GM18507 (cell line): ENCODE data around the gene ITPR2.
A peak's percentile ranks its signal among the peaks of the same experiment; 100 is the strongest.
"Not testable (repeated sequence)": the region's sequence is repeated elsewhere in the genome, so short reads cannot be mapped to it uniquely, and the experiment has no call there.

Experiments
- DNase-seq: peaks from one replicate; pipeline ENCODE4 v3.0.0; 2011; ENCODE audit warnings: low read depth; ENCODE audit not compliant: insufficient read length; ENCODE audit errors: extremely low spot score
- FAIRE-seq: peaks from 2 replicates; lab custom pipeline; 2011; peaks lifted over from hg19 to GRCh38; lab: Jason Lieb, UNC

Gene ITPR2

GRCh38 chr12:26744042-26744626 lies 88.9 kb downstream of the ITPR2 start:
- no peak for DNase-seq
- FAIRE-seq = no peak

DNA sequence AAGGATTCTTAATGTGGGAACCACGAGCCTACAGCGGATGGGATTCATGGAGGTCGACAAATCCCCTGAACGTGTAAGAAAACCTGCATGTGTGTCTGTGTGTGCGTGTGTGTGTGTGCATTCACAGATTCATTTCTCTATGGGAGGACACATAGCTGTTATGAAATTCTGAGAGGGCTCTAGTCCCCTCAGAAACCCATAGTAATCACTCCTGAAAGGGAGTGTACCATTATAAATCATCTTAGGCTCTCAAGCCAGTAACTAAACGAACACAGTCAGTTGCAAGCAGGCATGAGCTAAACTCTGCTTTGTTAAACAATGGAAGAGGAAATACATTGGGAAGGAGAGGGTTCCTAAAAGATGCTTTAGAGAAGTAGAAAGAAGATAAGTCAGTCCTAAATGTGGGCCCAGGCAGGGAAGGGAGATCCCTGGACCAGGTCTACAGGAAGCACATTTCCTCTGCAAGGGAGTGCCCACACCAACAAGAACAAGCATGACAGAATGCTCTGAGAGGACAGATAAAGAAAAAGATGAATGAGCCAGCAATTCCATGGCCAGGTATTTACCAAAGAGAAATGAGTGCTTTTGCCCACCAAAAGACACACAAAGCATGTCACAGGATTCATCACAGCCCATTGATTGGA lies 91.3 kb downstream of the ITPR2 start:
- no peak for FAIRE-seq
- DNase-seq = no peak

DNA sequence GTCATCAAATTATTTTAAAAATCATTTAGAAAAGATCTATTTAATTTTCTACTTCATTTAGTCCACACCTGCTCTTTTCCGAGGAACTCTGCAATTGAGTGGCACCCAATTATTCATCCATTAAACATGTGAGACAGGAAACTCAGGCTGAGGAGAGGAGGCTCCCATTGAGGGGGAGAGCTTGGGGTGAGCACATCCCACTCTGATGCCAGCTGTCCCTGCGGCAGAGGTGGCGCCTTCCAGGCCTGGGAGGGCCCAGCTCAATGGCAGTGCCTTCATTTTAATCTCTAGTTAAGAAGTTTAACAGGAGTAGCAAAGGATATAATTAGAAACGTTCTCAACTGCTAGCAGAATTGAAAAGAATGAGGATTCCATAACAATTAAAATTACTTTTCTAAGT lies 92.0 kb downstream of the ITPR2 start:
- FAIRE-seq (no peak), DNase-seq (no peak)

- no peak for DNase-seq
- no peak for FAIRE-seq
These were observed 92.6 kb downstream of the ITPR2 start for GRCh38 chr12:26740348-26740747.

DNA sequence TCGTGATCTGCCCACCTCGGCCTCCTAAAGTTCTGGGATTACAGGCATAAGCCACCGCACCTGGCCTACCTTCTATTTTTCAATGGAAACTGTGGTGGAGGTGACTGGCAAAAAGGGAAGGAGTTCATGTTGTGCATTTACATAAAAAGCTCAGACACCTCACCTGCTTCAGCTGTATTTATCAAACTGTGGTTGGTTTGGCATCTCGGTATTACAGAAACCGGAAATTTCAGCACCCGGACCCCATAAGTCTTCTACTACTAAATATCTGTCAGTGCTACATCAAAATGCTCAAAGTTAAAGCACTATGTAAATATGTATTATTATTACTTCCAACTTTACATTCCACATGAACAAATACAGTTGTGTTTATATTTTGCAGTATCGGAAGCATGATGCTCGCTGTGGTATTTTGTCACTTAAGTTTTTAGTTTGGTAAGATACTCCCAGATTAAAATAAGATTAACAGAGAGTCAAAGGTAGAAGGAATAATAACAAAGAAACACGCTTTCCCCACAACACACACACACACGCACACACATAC lies 95.4 kb downstream of the ITPR2 start:
- DNase-seq (no peak), FAIRE-seq (no peak)

GRCh38 chr12:26736563-26737486 lies 96.2 kb downstream of the ITPR2 start:
- FAIRE-seq (no peak), DNase-seq (no peak)

- no peak for DNase-seq
- FAIRE-seq = no peak
These were observed 97.8 kb downstream of the ITPR2 start for GRCh38 chr12:26735249-26735639.

DNA sequence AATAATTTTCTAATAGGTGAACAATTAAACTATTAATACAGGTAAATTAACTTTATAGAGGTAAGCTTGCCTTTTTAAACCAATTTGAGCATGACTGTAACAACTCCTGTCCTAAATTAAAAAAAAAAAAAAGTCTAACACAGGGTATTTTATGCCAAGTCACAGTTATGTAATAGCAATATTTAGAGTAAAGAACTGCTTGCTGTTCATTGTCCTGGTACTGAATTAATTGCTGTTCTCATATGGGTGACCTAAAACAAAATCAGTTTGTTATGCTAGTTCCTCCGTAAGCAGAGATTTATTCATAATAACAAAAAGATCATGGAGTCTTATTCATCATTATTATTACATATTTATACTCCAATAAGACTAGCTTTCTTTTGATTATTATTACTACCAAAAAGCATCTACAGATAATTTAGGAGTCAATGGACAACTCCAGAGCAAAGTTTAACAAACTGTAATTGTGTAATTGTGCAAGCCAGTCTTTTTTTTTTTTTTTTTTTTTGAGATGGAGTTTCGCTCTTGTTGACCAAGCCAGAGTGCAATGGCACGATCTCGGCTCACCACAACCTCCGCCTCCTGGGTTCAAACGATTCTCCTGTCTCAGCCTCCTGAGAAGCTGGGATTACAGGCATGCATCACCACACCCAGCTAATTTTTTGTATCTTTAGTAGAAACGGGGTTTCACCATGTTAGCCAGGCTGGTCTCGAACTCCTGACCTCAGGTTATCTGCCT lies 98.3 kb downstream of the ITPR2 start:
- DNase-seq (no peak), FAIRE-seq (no peak)

GRCh38 chr12:26732005-26732908 lies 100.7 kb downstream of the ITPR2 start:
- DNase-seq (no peak), FAIRE-seq (peak; percentile 92)

- no peak for DNase-seq
- FAIRE-seq = peak; percentile 68
These were observed 102.3 kb downstream of the ITPR2 start for GRCh38 chr12:26730481-26731350.

GRCh38 chr12:26729137-26729671 lies 103.8 kb downstream of the ITPR2 start:
- FAIRE-seq = peak; percentile 88
- not testable (repeated sequence) for DNase-seq

DNA sequence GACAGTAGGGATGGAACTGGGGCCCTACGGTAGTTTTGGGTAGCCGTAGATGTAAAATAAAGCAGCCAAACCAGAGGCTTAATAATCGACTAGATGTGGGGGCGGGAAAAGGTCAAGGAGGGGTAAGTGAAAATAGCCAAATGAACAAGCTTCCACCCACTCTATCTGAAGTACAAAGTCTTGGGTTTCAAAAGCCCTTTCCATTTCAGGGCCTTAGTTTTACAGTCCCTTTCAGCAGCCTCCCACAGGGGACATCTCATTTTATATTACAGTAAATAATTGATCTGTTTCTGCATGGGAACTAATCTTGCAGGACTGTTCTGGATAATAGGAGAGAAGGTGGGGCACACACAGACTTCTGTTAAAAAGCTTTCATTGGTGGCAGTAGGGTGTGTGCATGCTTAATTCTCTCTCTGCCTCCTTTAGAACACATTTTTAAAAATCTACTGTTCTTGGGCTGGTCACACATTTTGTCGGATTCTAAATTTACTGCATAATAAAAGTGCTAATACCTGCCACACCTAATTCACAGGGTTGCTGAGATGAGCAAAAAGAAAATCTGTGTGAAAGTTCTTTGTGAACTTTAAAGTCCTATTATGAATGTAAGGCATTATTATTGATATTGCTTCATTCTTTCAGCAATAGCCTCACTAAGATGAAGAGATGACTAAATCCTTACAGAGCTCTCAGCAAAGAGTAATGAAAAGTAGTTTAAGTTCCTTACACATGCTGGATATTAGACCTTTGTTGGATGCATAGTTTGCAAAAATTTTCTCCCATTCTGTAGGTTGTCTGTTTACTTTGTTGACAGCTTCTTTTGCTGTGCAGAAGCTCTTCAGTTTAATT lies 104.6 kb downstream of the ITPR2 start:
- DNase-seq (no peak), FAIRE-seq (peak; percentile 99)

DNA sequence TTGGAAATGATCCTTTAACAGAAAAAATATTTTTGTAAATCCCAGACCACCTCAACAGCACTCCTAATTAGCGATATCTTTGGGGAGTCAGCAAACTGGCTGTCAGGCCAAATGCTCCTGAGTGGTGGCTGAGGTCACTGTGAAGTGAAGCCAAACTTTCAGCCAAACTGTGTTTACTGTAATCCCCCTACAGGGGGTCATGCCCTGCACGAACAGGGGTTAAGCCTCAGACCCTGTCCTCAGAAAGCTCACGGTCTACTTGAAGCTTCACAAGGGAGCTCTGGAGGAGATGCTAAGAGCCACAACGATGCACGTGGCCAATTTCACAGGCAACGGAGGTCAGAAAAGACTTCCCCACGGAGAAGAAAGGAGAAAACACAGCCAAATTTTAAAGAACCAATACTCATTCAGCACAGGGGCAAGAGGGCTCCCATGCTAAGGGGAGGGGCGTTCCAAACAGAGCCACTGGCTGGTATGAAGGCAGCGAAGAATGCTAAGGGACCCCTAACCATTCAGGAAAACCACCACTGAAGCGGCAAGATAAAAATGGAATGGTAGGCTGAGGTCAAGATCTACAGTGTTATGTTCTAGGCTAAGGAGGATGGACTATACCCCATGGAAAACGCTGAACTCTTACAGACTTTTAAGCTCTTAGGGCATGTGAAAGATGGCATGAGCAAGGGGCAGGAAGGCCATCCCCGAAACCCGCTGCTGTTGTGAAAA lies 105.4 kb downstream of the ITPR2 start:
- FAIRE-seq = no peak
- no peak for DNase-seq

DNA sequence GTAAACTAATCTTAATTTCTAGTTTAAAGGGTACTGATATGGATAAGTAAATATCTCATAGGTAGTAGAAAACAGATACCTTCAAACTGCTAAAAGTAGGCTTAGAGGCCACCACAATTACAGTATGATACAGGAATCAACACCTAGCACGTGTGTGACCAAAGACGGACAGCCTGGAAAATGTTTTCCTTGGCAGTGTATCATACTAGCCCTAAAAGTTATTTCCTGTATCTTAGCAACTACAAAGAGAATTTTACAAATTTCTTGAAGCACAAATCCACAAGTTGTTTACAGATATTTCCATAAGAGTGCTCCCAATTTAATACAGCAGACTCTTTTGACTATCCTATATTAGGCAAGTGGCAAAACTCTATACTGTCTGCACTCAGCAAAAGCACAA lies 106.0 kb downstream of the ITPR2 start:
- peak; percentile 41 for FAIRE-seq

DNA sequence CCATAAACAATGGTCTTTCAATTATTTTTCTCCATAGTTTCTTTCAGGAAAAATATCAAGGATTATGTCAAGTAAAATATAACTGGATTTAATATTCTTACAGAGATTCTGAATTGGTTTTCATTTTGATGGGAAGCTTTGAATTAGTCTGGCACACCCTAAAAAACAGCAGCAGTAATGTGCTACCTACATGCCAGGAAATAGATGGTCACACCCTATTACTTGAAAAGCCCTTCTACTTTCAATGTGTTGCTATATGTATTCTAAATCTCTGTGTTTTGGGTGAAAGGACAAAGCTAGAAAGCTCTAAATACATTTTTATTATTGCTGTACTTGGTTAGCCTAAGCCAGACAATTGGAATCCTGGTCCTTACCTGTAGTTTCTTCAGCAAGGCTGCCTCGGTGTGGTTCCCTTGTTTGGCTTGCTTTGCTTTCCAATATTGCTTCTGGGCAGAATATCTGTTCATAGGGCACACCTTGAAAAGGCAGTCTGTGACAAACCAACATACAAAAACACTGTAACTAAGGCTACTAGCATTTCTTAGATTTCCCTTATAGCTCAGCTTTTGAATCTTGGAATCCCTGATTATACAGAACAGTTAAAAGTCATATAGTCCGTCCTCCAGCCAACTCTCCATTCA lies 107.6 kb downstream of the ITPR2 start:
- no peak for FAIRE-seq
- DNase-seq = no peak

More for the DNA sequence above, 106.0 kb downstream of the ITPR2 start:
- DNase-seq = no peak

GRCh38 chr12:26724309-26724702 lies 108.7 kb downstream of the ITPR2 start:
- DNase-seq (no peak), FAIRE-seq (no peak)
